CMK (cell line): ENCODE measurements around the gene ANO10.
"Not testable (repeated sequence)": the region's sequence is repeated elsewhere in the genome, so short reads cannot be mapped to it uniquely, and the experiment has no call there.

Source experiments
- DNase-seq: peaks from one replicate; pipeline ENCODE4 v3.0.0-alpha.2; 2010; ENCODE audit warnings: low read depth

Gene ANO10

GRCh38 chr3:43518515-43518914 is 103.3 kb downstream of the ANO10 start:
- DNase-seq = not testable (repeated sequence)

GRCh38 chr3:43515970-43516635 is 105.7 kb downstream of the ANO10 start:
- no peak for DNase-seq

DNA sequence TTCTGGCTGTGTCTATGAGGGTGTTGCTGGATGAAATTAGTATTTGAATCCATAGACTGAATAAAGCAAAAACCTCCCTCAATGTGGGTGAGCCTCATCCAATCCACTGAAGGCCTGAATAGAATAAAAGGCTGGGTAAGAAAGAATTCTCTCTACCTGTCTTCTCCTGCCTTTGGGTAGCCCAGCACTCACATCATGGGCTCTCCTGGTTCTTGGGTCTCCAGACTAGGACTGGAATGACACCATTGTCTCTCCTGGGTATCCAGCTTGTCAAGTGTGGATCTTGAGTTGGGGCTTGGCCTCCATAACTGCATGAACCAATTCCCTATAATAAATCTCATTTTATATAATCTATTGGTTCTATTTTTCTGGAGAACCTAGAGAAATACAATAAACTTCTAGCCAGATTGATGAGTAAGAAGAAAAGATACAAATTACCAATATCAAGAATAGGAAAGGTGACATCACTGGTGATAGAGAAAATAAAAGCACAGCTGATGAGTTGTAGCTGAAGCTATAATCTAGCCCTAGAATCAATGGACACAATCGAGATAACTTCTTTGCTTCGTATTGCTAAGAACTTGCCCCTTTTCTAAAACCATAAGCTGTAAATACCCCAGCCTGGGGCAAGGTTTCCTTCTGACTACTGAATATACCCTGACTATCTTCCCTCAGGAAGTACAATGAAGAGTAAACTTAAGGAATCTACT is 106.4 kb downstream of the ANO10 start:
- no peak for DNase-seq

DNA sequence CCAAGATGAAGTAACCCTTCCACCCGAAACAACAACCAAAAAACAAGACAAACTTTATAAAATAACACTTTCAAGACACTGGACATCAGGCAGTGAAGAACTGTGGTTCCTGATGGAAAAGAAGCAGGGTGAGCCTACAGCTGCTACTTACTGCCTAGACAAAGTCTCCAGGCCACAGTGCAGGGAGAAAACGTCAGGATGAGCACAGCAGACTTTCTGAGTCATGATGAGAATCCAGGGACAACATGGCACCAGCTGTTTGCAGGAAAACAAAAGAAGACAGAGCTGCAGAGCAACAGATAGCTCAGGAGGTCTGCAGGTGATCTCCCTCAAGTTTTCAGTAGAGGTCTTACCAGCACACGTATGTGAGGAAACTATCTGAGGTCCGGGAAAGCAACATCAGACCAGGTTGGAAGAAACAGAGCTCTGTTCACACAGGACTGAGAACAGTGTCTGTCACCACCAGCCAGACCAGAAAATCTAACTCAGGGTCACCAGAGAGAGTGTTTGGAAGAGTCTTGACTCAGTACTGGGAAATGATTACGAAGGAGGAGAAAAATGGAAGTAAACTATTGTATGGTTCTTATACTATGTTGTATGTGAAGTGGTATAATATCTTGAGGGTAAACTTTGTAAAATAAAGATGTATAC is 108.9 kb downstream of the ANO10 start:
- no peak for DNase-seq

DNA sequence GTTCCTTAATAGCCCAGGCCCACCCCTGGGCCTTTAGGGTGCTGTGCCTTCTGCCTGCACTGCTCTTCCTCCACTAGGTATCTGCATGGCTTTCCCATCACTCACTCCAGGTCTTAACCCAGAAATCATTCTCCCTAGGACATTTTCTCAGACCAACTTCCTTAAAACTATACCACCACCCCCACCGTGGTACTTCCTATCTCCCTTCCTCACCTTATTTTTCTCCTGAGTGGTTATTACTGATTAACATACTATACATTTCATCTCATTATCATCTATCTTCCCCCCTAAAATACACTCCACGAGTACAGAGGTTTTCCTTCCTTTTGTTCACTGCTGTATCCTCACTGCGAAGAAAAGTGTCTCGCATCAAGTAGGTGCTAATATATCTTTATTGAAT is 115.2 kb downstream of the ANO10 start:
- DNase-seq = peak; percentile 39

- DNase-seq = no peak
Observed at GRCh38 chr3:43505351-43505750, 116.5 kb downstream of the ANO10 start.

DNA sequence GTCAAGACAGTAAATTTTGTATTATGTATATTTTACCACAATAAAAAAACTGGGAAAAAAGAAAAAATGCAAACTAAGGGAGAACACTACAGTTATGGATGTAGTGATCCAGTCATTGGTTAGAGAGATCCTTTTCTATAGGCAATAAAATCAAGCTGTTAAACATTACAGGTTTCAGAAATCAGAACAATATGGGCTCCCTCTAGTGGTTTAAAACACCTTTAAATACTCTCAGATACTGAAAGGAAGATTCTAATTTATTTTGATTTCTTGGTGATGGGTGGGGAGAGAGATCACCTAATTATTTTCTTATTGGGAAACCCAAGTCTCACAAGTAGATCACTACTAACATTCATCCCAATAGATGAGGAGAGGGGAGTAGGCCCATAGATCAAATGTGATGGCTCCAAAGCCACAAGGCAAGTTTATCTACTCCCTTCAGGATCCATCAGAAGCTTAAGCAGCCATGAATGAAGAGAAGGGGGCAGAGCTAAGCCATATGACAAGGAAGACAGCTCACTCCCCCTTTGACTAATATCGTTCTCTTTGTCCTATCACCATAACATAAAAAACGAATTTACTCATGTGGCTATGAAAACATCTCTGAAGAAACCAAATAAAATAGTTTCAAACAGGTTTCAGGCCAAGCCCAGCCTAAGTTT is 118.6 kb downstream of the ANO10 start:
- DNase-seq = no peak

DNA sequence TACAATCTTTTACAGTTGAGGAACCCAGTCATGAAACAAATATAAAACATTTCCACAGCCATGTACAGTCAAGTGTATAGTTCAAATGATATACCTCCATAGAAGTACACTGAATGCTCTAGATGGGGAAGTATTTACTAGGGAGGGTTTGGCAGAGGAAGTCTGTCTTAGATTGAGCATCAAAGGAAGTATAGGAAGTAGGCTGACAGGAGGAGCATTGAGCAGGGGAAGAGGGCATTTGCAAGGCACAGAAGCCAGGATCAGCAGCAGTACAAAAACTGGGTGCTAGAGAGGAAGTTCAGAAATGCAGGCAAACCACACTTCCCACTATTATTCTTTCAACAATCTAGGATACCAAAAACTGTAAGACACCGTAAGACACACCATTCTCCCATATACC is 122.6 kb downstream of the ANO10 start:
- no peak for DNase-seq

GRCh38 chr3:43497905-43498365 is 123.9 kb downstream of the ANO10 start:
- no peak for DNase-seq

GRCh38 chr3:43497422-43497821 is 124.4 kb downstream of the ANO10 start:
- DNase-seq = no peak

GRCh38 chr3:43496740-43497375 is 125.0 kb downstream of the ANO10 start:
- DNase-seq = no peak

- not testable (repeated sequence) for DNase-seq
Observed at GRCh38 chr3:43492932-43493331, 128.9 kb downstream of the ANO10 start.

GRCh38 chr3:43491807-43492206 is 130.0 kb downstream of the ANO10 start:
- DNase-seq = not testable (repeated sequence)

GRCh38 chr3:43490640-43491185 is 131.1 kb downstream of the ANO10 start:
- DNase-seq = no peak

- DNase-seq = no peak
Observed at GRCh38 chr3:43489930-43490329, 131.9 kb downstream of the ANO10 start.

DNA sequence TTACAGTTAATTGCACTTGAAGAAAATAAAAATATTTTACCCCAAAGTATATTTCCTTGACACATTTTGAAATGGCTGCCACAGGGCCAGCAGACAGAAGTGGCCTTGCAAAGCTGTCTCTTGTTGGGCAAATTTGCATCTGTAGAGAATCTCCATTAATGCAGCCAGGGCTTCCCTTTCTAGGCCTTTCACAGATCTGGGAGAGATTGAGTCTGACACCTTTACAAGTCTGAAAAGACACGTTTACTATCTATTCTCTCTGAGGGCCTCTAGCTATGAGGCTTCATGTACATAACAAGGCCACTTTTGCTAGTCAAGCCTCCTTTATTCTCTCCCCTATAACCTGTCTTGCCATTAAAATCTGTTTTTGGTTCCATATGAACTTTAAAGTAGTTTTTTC is 135.9 kb downstream of the ANO10 start:
- no peak for DNase-seq

GRCh38 chr3:43484926-43485488 is 136.8 kb downstream of the ANO10 start:
- no peak for DNase-seq

DNA sequence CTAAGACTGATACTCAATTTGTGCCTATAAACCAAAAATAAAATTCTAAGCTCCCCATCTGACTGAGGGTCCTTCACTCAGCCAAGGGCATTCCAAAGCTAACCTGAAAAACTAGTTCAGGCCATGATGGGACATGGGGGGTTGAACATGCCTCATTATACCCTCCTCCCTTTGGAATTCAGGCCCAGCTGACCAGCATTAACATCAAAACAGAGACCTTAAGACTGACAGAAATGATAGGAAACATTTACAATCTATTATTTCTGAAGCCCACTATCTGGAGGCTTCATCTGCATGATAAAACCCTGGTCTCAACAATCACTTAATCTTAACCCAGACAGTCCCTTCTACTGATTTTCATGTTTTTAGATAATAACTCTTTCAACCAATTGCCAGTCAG is 140.4 kb downstream of the ANO10 start:
- no peak for DNase-seq

GRCh38 chr3:43478839-43479238 is 143.0 kb downstream of the ANO10 start:
- DNase-seq = not testable (repeated sequence)

DNA sequence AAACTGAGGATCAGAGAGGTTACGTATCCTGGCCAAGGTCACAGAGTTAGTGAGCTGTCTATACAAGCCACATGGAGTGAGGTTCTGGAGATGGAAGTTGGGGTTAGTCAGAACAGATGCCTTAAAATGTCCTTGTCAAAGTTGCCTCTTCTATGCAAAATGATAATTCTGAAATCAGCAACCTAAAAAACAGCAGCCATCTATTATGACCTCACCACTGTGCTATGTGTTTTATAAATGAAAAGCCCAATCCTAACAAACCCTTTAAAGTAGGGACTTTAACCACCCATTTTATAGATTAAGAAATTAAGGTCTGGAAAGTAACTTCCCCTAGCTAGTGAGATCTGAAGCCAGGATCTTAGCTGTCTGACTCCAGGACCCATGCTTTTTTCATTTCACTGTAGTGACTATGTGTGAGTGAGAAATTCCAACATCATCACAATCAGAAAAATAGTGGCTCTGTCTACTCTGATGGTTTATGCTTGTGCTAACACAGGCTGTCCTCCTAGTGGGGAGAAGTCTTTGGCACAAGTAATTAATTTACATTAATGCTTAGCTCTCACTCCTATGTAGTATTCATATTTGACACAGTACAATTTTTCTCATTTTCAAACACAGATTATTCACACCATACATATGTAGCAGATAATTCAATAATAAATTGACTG is 143.6 kb downstream of the ANO10 start:
- no peak for DNase-seq

- no peak for DNase-seq
Observed at GRCh38 chr3:43477600-43477999, 144.2 kb downstream of the ANO10 start.
